GM18499 (cell line): ENCODE results near the gene UGT1A9.
"Not testable (repeated sequence)": the region's sequence is repeated elsewhere in the genome, so short reads cannot be mapped to it uniquely, and the experiment has no call there.

Source experiments
- ATAC-seq: cut with Tn5 transposase; IDR thresholded peaks from one replicate; pipeline ENCODE4 v1.9.1; 2021; ENCODE audit warnings: moderate number of reproducible peaks; ENCODE audit not compliant: insufficient read depth, unreplicated experiment

The UGT1A9 gene

DNA sequence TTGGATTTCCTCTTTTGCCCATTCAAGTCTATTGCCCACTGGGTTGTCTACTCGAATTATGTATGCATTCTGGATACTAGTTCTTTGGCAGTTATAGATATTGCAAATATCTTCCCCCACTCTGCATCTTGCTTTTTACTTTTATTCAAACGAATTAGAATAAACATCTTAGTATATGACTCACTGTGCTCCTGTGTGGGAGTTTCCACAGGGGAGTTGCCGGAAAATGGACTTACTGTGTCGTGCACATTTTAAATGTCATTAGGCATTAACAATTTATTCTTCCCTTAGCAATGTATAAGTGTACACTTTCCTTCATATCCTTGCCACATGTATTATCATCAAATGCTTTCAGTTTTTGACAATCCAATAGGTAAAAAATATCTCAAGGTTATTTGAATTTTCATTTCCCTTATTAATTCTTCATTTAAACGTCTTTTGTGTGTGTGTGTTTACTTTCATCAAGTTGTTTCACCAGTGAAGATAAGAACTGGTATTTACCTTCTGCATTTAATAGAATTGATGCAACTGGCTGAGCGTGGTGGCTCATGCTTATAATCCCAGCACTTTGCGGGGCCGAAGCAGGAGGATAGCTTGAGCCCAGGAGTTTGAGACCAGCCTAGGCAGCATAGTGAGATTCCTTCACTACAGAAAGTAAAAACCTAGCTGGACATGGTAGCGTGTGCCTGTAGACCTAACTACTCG lies 36.4 kb downstream of the UGT1A9 start:
- no peak for ATAC-seq

DNA sequence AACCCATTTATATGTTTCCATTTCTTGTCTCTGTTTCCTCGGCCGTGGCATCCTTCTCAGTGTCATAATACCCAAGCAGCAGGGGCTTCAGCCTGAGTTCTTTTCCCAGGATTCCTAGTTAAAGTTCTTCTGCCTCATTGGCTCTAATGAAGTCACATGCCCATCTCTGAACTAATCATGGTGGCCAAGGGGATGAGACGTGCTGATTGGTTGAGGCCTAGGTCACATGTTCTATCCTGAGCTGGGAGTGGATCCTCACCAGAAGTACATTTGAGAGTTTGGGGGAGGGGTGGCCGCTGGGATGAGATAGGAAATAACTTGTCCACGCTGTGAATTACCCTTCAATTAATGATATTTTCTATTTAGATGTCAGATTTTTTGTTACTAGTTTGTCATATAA lies 37.2 kb downstream of the UGT1A9 start:
- no peak for ATAC-seq

DNA sequence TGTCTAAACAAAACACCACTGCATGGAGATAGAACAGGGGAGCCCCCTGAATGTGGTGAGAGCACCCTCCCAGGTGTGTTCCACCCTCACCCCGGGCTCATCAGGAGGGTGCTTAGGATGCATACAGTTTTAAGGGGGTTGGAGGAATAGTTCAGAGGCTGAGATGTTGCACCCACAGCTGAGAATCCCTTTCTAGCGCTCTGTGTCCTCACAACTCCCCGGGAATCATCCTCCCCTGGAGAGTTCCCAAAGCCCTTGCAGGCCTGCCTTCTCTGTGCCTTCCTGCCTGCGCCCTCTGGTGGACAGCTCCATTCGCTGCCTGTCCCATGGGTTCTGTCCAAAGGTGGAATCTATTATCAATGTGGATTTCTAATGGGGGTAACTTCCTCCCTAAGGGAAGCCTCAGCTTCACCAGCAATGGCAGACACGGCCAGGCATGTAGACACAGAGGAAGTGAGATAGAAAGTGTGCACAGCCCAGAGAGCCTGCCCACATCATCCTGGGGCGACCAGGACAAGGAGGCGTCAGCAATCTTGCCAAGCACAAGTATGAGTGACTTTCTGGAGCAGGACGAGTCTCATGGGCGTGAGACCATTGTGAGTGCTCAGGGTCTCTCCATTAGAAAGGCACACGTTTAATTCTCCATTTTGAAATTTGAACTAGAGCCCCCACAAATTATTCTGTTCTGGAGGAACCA lies 39.8 kb downstream of the UGT1A9 start:
- ATAC-seq, result no peak

DNA sequence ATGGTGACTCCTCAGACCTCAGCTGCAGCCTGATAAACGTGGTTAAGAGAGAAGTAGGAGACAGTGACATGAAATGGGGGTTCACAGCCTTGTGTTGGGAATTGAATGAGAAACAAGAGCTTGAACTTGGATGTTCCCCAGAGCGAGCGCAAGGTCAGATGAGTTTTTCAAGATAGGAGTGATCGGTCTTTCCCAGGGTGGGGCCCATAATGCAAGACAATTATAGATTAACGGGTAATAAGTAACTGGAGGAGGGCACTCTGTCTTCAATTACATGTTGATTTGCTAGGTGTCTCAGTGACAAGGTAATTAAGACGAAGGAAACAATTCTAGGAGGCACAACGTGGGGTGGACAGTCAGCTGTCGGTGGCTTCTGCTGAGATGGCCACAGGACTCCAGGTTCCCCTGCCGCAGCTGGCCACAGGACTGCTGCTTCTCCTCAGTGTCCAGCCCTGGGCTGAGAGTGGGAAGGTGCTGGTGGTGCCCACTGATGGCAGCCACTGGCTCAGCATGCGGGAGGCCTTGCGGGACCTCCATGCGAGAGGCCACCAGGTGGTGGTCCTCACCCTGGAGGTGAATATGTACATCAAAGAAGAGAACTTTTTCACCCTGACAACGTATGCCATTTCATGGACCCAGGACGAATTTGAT lies 41.0 kb downstream of the UGT1A9 start, which contains the start of gene UGT1A5:
Gene UGT1A5 (plus strand): TSS at position 297 of the 651 bp plus-strand sequence. CDS start 85 bp downstream, at position 382.
- ATAC-seq, result no peak

DNA sequence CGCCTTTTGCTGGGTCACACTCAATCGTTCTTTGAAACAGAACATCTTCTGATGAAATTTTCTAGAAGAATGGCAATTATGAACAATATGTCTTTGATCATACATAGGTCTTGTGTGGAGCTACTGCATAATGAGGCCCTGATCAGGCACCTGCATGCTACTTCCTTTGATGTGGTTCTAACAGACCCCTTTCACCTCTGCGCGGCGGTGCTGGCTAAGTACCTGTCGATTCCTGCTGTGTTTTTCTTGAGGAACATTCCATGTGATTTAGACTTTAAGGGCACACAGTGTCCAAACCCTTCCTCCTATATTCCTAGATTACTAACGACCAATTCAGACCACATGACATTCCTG lies 41.5 kb downstream of the UGT1A9 start:
- ATAC-seq, result no peak

DNA sequence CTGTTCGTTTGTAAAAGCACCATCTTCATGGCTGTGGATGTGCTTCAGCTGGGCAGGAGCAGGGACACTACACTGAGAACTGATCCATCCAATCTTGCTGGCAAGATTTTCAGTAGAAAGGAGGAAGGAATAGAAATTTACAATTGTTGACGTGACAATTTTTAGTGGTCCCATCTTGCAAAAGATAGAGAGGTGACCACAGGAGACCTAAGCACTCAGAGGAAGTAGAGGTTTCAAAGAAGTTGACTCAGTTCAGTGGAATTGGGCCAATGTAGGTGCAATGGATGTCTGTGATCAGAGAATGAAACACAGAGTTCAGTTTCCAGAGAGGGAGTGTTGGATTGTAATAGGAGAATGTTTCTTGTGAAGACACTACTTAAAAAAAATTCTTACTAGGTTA lies 42.4 kb downstream of the UGT1A9 start:
- no peak for ATAC-seq

DNA sequence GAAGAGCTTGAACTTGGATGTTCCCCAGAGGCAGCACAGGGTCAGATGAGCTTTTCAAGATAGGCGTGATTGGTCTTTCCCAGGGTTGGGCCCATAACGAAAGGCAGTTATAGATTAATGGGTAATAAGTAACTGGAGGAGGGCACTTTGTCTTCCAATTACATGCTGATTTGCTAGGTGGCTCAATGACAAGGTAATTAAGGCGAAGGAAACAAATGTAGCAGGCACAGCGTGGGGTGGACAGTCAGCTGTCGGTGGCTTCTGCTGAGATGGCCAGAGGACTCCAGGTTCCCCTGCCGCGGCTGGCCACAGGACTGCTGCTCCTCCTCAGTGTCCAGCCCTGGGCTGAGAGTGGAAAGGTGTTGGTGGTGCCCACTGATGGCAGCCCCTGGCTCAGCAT lies 46.9 kb downstream of the UGT1A9 start, which contains the start of gene UGT1A4:
Gene UGT1A4 (plus strand): TSS at position 185 of the 400 bp plus-strand sequence. CDS start 85 bp downstream, at position 270.
- no peak for ATAC-seq

DNA sequence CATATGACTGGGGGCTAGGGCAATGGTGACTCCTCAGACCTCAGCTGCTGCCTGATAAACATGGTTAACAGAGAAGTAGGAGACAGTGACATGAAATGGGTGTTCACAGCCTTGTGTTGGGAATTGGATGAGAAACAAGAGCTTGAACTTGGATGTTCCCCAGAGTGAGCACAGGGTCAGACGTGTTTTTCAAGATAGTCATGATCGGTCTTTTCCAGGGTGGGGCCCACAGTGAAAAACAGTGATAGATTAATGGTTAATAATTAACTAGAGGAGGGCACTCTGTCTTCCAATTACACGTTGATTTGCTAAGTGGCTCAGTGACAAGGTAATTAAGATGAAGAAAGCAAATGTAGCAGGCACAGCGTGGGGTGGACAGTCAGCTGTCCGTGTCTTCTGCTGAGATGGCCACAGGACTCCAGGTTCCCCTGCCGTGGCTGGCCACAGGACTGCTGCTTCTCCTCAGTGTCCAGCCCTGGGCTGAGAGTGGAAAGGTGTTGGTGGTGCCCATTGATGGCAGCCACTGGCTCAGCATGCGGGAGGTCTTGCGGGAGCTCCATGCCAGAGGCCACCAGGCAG lies 57.1 kb downstream of the UGT1A9 start, which contains the start of gene UGT1A3:
Gene UGT1A3 (plus strand): TSS at position 320 of the 579 bp plus-strand sequence. CDS start 85 bp downstream, at position 405.
- no peak for ATAC-seq

DNA sequence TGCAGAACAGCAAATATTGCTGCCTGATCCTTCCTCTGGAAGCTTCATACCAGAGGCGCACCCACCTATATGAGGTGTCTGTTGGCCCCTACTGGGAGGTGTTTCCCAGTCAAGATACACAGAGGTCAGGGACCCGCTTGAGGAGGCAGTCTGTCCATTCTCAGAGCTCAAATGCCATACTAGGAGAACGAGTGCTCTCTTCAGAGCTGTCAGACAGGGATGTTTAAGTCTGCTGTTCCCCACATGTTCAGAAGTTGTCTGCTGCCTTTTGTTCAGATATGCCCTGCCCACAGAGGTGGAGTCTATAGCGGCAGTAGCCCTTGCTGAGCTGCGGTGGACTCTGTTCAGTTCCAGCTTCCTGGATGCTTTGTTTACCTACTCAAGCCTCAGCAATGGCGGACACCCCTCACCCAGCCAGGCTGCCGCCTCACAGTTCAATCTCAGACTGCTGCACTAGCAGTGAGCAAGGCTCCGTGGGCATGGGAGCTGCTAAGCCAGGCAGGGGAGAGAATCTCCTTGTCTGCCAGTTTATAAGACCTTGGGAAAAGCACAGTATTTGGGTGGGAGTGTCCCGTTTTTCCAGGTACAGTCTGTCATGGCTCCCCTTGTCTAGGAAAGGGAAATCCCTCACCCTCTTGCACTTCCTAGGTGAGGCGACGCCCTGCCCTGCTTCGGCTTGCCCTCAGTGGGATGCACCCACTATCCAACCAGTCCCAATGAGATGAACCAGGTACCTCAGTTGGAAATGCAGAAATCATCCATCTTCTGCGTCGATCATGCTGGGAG lies 65.4 kb downstream of the UGT1A9 start:
- not testable (repeated sequence) for ATAC-seq

DNA sequence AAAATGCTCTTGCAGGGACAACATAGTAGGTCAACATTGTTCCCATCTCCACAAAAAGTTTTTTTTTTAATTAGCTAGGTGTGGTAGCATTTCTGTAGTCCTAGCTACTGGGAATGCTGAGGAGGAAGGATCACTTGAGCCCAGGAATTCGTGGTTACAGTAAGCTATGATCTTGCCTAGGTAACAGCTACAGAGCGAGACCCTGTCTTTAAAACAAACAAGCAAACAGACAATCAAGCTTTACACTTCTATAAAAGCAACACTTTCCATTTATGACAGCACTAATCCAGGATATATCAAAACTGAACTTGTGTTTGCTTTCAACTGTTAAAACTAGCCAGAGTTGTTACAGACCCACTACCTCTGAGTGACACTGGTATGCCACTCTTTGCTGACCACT lies 69.2 kb downstream of the UGT1A9 start:
- ATAC-seq, result no peak

DNA sequence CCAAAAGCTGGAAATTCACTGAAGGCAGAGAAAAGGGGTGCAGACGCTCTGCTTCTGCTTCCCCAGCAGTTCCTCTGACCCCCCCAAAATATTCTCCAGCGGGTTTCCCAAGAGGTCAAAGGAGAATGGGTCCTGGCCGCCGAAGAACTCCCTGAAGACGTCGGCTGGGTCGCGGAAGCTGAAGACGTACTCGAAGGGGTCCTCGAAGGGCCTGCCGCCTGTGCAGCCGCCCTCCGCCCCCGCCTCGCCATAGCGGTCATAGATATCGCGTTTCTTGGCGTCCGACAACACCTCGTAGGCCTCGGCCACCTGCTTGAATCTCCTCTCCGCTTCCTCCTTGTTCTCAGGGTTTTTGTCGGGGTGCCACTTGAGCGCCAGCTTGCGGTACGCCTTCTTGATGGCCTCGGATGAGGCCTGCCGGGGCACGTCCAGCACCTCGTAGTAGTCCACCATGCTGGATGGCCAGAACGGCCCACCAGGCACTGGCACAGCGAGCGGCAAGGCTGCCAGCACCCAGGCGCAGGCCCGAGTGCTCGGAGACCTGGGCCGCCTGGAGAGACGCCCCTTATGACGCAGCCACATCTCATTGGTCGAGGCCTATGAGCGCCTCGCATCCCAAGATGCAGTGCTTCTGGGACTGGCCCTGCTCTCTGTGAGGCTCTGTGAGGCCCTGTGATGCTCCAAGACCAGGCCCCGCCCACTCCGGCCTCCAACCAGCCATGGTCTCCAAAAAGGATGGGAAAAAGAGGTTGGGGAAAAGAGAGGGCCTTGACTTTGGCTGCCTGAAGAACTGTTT lies 72.0 kb downstream of the UGT1A9 start:
- ATAC-seq, result no peak

DNA sequence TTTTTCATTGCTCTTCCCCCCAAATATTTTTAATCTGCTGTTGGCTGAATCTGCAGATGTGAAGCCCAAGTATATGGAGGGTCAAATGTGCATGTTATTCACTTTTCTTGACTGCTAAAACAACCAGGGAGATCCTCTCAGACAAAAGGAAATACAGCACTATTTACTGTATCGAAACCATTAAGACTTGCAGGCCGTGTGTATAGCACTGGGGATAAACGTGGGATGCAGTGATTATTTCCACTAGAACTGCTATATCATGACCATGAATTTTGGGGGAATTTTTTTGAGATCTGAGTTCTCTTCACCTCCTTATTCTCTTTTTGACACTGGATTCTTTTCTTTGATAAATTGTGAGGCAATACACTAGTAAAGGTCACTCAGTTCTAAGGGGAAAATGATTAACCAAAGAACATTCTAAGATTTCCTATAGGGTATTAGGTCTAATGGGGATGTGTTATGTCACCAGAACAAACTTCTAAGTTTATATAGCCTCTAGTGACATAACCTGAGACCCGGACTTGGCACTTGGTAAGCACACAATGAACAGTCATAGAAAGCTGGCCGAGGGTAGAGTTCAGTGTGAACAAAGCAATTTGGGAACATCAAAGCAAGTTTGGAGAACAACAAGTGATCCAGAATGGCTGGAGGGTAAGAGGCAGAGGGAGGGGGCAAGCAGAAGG lies 73.5 kb downstream of the UGT1A9 start:
- ATAC-seq, result no peak

DNA sequence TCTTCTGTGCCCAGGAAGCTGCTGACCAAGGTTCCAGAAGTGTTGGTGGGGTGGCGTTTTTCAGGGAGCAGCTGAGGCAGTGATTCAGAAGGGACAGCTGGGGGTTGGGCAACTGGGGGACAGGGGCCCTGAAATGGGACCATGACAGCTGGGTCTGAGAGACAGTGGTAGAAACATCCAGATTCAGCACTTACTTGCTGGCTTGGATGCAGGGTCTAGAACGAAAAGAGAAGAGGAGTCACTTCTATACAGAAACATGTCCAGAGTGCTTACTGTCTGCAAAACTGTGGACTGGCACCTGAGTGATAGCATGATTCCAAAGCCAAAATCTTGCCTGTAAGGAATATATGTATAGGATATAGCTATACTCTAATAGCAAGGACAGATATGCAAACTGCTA lies 74.1 kb downstream of the UGT1A9 start:
- not testable (repeated sequence) for ATAC-seq

DNA sequence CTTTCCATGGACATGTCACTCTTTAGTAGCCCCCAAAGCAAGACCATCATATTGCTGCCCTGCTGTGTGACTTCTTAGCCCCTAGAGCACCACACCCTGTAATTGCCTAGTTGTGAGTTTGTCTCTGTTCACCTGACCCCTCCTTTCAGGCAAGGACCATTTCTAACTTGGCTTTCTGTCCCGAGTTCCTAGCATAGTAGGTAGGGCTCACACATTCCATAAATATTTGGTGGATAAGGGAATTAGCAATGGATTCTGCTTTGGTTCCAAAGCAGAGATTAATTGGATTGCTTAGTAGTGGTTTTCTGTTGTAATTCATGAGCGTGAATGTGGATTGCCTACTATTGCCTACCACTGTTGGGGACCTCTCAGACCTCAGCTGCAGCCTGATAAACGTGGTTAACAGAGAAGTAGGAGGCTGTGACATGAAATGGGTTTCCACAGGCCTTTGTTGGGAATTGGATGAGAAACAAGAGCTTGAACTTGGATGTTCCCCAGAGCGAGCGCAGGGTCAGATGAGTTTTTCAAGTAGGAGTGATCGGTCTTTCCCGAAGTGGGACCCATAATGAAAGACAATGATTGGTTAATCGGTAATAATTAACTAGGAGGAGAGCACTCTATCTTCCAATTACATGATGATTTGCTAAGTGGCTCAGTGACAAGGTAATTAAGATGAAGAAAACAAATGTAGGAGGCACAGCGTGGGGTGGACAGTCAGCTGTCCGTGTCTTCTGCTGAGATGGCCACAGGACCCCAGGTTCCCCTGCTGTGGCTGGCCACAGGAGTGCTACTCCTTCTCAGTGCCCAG lies 75.0 kb downstream of the UGT1A9 start:
- ATAC-seq, result no peak

DNA sequence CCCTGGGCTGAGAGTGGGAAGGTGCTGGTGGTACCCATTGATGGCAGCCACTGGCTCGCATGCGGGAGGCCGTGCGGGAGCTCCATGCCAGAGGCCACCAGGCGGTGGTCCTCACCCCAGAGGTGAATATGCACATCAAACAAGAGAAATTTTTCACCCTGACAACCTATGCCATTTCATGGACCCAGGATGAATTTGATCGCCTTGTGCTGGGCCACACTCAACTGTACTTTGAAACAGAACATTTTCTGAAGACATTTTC lies 75.5 kb downstream of the UGT1A9 start:
- no peak for ATAC-seq

DNA sequence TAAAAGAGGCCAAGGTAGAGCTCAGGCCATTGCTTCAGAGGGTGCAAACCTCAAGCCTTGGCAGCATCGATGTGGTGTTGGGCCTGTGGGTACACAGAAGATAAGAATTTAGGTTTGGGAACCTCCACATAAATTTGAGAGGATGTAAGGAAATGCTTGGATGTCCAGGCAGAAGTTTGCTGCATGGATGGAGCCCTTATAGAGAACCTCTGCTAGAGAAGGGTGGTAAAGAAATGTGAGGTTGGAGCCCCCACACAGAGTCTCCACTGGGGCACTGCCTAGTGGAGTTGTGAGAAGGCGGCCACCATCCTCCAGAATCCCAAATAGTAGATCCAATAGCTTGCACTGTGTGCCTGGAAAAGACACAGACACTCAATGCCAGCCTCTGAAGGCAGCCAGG lies 79.0 kb downstream of the UGT1A9 start:
- ATAC-seq, result not testable (repeated sequence)

DNA sequence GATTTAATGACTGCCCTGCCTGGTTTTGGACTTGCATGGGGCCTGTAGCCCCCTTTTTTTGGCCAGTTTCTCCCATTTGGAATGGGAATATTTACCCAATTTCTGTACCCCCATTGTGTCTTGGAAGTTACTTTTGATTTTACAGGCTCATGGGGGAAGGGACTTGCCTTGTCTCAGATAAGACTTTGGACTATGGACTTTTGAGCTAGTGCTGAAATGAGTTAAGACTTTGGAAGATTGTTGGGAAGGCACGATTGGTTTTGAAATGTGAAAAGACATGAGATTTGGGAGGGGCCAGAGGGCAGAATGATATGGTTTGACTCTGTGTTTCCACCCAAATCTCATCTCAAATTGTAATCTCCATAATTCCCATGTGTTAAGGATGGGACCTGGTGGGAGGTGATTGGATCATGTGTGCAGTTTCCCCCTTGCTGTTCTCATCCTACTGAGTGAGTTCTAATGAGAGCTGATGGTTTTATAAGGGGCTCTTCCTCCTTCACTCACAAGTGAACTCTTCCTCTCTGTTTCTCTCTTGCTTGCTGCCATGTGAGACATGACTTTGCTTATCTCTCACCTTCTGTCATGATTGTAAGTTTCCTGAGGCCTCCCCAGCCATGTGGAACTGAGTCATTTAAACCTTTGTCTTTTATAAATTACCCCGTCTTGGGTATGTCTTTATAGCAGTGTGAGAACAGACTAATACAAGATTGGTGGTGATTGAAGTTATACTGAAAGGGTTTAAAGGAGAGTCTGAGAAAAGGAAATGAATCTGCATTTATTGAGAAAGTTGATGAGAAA lies 79.7 kb downstream of the UGT1A9 start:
- ATAC-seq, result not testable (repeated sequence)
